Breast epithelium (tissue), 4 donors: ENCODE measurements around the gene GSTCD. TPM values are rescaled to one million over a fixed set of nuclear protein-coding genes. Genes with fewer than 3 reads are reported as not detected.

ENCODE experiments used
- DNase-seq, 2 donors: peaks; one replicate each; pipeline ENCODE4 v3.0.0-alpha.2; 2019; ENCODE audit warnings: low spot score in 2 of 2
- H3K27ac ChIP-seq, 2 donors: fragments of 200-600 bp; sonication (generic) in 1 of 2; one replicate each; pipeline ENCODE4 v1.5.1; 2016 to 2019; ENCODE audit warnings: mild to moderate bottlenecking in 1 of 2
- H3K27me3 ChIP-seq, 2 donors: fragments of 200-600 bp; sonication (generic) in 1 of 2; one replicate each; pipeline versions ENCODE4 v1.5.1 to v1.6.0; 2017 to 2019; ENCODE audit warnings: control low read depth in 1 of 2, mild to moderate bottlenecking in 1 of 2
- H3K36me3 ChIP-seq: fragments of 200-600 bp; one replicate; pipeline ENCODE4 v1.5.1; 2019
- H3K4me1 ChIP-seq, 2 donors: fragments of 200-600 bp; sonication (generic); one replicate each; pipeline ENCODE4 v1.5.1; 2016 to 2019; ENCODE audit warnings: control low read depth in 1 of 2
- H3K4me3 ChIP-seq, 3 donors: fragments of 200-600 bp; sonication (generic); 1 replicate in 2 of 3; 2 replicates in 1 of 3; pipeline ENCODE4 v1.5.1; 2016 to 2019; ENCODE audit warnings: mild to moderate bottlenecking in 3 of 3, moderate library complexity in 2 of 3
- H3K9me3 ChIP-seq, 2 donors: fragments of 200-600 bp; sonication (generic) in 1 of 2; one replicate each; pipeline ENCODE4 v1.5.1; 2016 to 2019; ENCODE audit warnings: control low read depth in 1 of 2
- POLR2A ChIP-seq: fragments of 450-650 bp; IDR thresholded peaks from one replicate; pipeline ENCODE4 v1.6.1; 2016; ENCODE audit warnings: antibody characterized with exemption, mild to moderate bottlenecking, moderate library complexity
- POLR2AphosphoS5 ChIP-seq, 3 donors: sonication (generic); formaldehyde crosslinking; IDR thresholded peaks; one replicate each; pipeline ENCODE4 v1.6.1; 2017; ENCODE audit warnings: antibody characterized with exemption in 3 of 3
- intact Hi-C: fragments of 100-400 bp; cut with DNase I; formaldehyde crosslinking; loops from one replicate; pipeline ENCODE4 v1.15.1; 2023; ENCODE audit warnings: low total_unique reads
- total RNA-seq, 3 donors: library from RNA; depleted of rRNA; stranded (reverse); fragments of >200 nt; gene quantifications; one replicate each; pipeline ENCODE4 v1.1.0, GENCODE V29; 2016
- TF ChIP-seq, protein P1 (sequence below), 3 donors: fragments of 450-650 bp; IDR thresholded peaks; one replicate each; pipeline ENCODE4 v1.5.1; 2016 to 2017; ENCODE audit warnings: antibody characterized with exemption in 3 of 3, mild to moderate bottlenecking in 3 of 3, moderate library complexity in 3 of 3

Gene GSTCD
- total RNA-seq, 3 donors from 2014 or later = 9.0 to 23.3 (median 18.7) TPM

DNA sequence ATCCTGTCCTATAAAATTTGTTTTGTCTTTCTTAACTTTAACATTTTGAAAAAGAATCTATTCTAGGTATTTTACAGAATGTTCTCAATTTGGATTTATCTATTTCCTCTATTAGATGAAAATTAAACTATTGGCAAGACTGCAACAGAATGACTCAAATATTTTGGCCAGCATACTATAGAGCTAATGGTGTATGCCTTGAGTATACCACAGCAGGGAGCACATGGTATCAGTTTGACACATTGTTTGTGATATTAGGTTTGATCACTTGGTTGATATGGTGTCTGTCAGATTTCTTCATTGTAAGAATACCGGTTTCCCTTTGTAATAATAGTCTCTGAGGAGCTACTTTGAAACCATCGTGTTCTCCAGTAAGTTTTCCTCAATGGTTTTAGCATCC, 98.9 kb downstream of the GSTCD start:
- TF ChIP-seq POLR2A (no peak), POLR2AphosphoS5 (IDR thresholded peaks at IDR 0.05) (no peak)
- TF ChIP-seq, protein P1, sequence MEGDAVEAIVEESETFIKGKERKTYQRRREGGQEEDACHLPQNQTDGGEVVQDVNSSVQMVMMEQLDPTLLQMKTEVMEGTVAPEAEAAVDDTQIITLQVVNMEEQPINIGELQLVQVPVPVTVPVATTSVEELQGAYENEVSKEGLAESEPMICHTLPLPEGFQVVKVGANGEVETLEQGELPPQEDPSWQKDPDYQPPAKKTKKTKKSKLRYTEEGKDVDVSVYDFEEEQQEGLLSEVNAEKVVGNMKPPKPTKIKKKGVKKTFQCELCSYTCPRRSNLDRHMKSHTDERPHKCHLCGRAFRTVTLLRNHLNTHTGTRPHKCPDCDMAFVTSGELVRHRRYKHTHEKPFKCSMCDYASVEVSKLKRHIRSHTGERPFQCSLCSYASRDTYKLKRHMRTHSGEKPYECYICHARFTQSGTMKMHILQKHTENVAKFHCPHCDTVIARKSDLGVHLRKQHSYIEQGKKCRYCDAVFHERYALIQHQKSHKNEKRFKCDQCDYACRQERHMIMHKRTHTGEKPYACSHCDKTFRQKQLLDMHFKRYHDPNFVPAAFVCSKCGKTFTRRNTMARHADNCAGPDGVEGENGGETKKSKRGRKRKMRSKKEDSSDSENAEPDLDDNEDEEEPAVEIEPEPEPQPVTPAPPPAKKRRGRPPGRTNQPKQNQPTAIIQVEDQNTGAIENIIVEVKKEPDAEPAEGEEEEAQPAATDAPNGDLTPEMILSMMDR (IDR thresholded peaks at IDR 0.05) = no peak
- no peak overlapping the region for H3K27ac ChIP-seq
- no peak overlapping the region for H3K4me3 ChIP-seq
- no peaks in the 10 kb centered on the region for H3K36me3 ChIP-seq
- no peak for DNase-seq
- intact Hi-C loops = no loop called here
- no peaks in the 10 kb centered on the region for H3K27me3 ChIP-seq
- no peaks in the 10 kb centered on the region for H3K4me1 ChIP-seq
- H3K9me3 ChIP-seq = no peaks in the 10 kb centered on the region

GRCh38 chr4:105808030-105808749, 99.6 kb downstream of the GSTCD start:
- no peak for DNase-seq
- intact Hi-C loops = no loop called here
- no peaks in the 10 kb centered on the region for H3K27me3 ChIP-seq
- TF ChIP-seq, protein P1 (IDR thresholded peaks at IDR 0.05) = no peak
- TF ChIP-seq POLR2A = no peak
- no peak for TF ChIP-seq POLR2AphosphoS5 (IDR thresholded peaks at IDR 0.05)
- H3K27ac ChIP-seq = no peak overlapping the region
- H3K4me1 ChIP-seq = no peaks in the 10 kb centered on the region
- no peaks in the 10 kb centered on the region for H3K36me3 ChIP-seq
- peak overlapping the region in 2 of 3 donors; percentile 30 to 48 for H3K4me3 ChIP-seq
- H3K9me3 ChIP-seq = no peaks in the 10 kb centered on the region

DNA sequence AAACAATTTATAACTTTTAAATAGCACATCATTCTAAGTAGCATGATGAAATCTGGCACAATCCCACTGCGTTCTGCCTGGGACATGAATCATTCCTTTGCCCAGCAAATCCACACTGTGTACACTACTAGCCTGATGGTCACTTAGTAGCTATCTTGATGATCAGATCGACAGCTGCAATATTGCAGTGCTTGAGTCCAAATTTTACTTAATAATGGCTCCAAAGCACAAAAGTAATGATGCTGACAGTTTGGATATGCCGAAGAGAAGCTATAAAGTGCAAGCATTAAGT, 100.1 kb downstream of the GSTCD start:
- TF ChIP-seq POLR2AphosphoS5 (IDR thresholded peaks at IDR 0.05) (no peak), POLR2A (no peak)
- TF ChIP-seq, protein P1 (IDR thresholded peaks at IDR 0.05) = no peak
- intact Hi-C loops = no loop called here

GRCh38 chr4:105815701-105816100, 107.1 kb downstream of the GSTCD start:
- no peak for TF ChIP-seq POLR2AphosphoS5 (IDR thresholded peaks at IDR 0.05)
- TF ChIP-seq POLR2A = no peak
- TF ChIP-seq, protein P1 (IDR thresholded peaks at IDR 0.05) = no peak
- intact Hi-C loops = no loop called here
- no peaks in the 10 kb centered on the region for H3K4me1 ChIP-seq

More for the DNA sequence above, 100.1 kb downstream of the GSTCD start:
- peak overlapping the region in 2 of 3 donors; percentile 30 to 48 for H3K4me3 ChIP-seq
- H3K36me3 ChIP-seq = no peaks in the 10 kb centered on the region
- no peaks in the 10 kb centered on the region for H3K27me3 ChIP-seq
- no peak for DNase-seq
- H3K4me1 ChIP-seq = no peaks in the 10 kb centered on the region
- no peak overlapping the region for H3K27ac ChIP-seq
- H3K9me3 ChIP-seq = no peaks in the 10 kb centered on the region

DNA sequence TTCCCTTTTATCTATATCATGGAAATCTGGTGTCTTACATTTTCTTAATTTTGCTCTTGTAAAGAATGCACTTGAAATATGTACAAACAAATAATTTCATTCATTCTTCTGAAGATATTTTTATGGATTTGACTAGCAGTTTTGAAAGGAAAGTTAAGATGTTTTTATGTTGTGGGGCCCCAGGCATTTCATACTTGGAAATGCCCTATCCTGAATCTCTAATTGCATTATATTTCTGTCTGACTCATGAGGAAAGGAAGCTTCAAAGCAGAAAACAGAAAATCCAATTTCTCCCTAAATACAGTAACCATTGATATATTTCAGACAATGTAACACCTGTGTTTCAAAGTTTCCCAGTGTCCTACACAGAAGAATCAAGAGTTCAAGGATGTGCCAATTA, 113.5 kb downstream of the GSTCD start:
- intact Hi-C loops = no loop called here
- TF ChIP-seq POLR2AphosphoS5 (IDR thresholded peaks at IDR 0.05) = no peak
- Histone ChIP-seq H3K9me3 (no peaks in the 10 kb centered on the region), H3K4me3 (no peak overlapping the region), H3K36me3 (no peaks in the 10 kb centered on the region), H3K27ac (no peak overlapping the region), H3K27me3 (no peaks in the 10 kb centered on the region), H3K4me1 (no peaks in the 10 kb centered on the region)
- DNase-seq = no peak

More at GRCh38 chr4:105815701-105816100, 107.1 kb downstream of the GSTCD start:
- H3K36me3 ChIP-seq = no peaks in the 10 kb centered on the region
- DNase-seq = no peak
- H3K9me3 ChIP-seq = no peaks in the 10 kb centered on the region
- H3K4me3 ChIP-seq = no peak overlapping the region
- H3K27ac ChIP-seq = no peak overlapping the region
- H3K27me3 ChIP-seq = no peaks in the 10 kb centered on the region
